Activated T-cell treated with anti-CD3 and anti-CD28 coated beads for 24 hours (primary cell): ENCODE measurements around the gene MRPL16.
"Not testable (repeated sequence)": the region's sequence is repeated elsewhere in the genome, so short reads cannot be mapped to it uniquely, and the experiment has no call there.

Source experiments
- DNase-seq: peaks from one replicate; pipeline ENCODE4 v3.0.0-alpha.2; 2020; ENCODE audit warnings: low read depth

The MRPL16 gene

DNA sequence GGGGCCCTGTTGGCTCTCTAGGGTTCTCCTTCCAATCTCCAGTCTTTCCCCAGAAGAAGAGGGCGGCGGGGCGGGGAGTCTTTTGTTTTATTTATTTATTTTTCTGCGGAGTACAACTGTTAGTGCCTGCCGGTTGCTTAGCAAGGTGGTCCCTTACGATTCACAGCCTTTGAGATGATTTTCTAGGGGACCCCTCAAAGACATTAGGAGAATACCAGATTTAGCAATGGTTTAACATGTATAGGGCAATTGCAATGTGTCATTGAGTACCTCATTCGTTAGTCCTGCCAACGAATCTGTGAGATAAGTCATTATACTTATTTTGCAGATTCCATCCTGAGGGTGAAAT is 307 bp upstream of the MRPL16 start:
- no peak for DNase-seq

DNA sequence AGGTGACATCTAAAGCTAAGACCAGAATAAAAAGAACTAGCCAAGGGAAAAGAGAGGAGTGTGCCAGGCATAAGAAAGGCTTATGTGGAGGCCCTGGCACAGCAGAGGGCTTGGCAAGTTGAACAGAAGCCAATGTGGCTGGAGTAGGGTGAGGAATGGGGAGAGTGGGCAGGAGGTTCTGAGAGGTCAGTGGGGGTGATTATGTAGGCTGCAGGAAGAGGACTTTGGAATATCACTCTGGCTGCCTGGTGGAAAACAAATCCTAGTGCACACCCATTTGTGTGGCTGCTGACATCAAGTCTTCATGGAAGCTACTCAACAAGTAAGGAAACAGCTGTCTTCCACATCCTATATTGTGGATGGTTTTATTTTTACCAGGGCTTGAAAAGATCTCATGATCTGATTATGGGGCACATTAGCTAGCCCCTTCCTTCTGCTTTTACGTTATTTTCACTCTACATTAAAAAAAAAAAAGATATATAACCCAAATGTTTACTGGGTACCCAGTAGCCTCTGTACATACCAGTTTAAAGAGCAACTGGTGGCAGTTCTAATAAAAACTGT is 3.4 kb downstream of the MRPL16 start:
- no peak for DNase-seq

- DNase-seq: no peak
Measured at GRCh38 chr11:59804061-59804460, 6.5 kb downstream of the MRPL16 start.

DNA sequence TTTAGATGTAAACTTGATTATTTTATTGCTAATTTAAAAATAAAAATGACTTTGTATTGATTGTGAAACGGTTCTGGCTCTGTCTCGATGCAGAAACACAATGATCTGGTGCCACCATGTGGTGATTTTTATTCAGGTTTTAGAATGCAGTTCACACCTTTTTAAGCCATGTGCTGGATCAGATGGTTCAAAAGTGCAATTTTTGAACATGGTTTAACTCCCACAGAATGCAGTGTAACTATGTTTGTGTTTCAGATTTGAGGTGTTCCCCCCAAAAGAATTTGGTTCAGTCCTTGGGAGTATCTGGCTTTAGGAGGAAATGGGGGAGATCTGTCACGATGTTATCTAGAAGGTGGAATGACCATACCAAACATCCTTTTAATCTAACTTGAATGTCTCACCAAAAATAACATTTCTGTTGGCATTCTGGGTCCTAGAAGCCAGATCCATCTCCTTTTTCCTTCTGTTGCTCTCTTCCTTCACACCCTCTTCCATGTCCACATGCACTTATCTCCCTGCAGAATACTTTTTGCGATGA is 7.9 kb downstream of the MRPL16 start:
- DNase-seq: peak; percentile 23

DNA sequence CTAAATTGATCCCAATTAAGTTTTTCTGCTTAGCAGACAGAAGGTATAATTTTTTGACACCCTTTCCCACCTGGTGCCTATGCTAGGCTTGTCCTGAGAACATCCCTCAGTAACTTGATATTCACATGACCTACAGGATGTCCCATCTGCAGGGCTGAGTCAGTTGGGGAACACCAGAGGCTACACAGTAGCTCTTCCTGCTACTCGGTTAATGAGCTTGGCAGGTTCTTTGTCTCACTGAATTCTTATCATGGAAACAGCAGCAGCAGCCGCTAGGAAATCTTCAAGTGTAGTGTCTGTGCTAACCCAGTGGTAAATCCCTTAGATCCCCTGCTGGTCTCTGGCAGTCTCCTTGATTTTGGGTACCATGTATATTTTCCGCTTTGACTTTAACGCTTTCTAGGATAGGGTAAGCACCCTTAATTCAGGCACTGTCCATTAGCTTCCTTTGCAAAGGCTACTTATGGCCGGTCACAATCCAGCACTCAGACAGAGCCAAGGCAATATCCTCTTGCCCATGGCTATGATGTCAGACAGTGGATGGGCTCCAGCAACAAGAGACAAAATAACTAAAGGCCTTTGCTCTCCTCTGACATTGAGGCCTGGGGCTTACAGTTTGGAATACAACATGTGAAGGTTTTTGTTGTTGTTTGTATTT is 8.5 kb downstream of the MRPL16 start:
- no peak for DNase-seq

- no peak for DNase-seq
Measured at GRCh38 chr11:59801160-59801706, 9.3 kb downstream of the MRPL16 start.

GRCh38 chr11:59800390-59801025 is 10.1 kb downstream of the MRPL16 start:
- DNase-seq: no peak

DNA sequence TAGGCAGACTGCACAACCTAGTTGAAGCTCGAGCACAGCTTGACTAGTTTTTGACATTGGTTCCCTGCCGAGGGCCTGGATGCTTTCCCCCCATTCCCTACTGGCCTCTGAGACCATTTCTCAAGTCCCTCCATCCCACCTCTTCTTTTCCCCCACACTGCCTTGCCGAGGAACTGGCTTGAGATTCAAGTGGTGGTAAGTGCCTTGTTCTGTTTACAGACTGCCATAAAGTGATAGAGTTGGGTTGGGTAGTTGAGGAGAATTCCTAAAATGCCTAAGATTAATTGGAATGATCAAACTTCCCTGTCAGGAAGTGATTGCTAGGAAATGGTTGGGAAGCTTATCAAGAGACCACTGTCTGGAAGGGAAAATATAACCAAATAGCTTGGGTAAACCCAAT is 16.2 kb downstream of the MRPL16 start:
- no peak for DNase-seq

- no peak for DNase-seq
Measured at GRCh38 chr11:59792507-59792906, 18.1 kb downstream of the MRPL16 start.

GRCh38 chr11:59791639-59792038 is 18.9 kb downstream of the MRPL16 start:
- DNase-seq: no peak

DNA sequence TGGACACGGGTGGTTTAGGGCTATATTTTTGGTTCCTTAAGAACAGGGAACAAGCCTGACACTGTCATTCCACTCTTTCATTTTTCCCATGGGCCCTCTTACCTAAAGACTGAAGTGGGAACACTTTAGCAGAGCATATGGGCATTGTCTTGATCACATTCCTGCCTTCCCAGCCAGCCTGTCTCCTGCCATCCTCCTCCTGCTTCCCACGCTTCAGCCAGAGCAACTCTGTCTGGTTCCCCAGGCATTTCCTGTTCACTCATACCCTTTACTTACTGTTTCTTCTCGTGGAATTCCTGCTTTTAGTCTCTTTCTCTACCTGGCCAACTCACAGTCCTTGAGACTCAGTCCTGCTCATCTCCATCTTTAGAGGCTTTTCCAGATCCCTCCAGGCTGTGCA is 22.8 kb downstream of the MRPL16 start:
- no peak for DNase-seq

DNA sequence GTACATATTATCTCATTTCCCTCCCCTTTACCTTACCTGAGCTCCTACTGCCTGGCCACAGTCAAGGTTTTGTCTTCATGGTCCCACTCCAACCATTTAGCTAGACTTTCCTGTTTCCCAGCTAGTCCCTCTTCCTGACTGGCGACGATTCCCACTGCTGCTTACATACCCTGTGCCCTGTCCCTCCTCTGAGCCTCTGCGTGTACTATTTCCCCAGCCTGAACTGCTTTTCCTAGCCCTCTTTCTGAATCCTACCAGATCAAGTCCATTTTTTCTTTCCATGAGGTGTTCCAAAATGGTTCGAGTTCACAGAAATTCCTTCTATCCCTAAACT is 23.4 kb downstream of the MRPL16 start:
- DNase-seq: no peak

- no peak for DNase-seq
Measured at GRCh38 chr11:59785818-59786217, 24.8 kb downstream of the MRPL16 start.

DNA sequence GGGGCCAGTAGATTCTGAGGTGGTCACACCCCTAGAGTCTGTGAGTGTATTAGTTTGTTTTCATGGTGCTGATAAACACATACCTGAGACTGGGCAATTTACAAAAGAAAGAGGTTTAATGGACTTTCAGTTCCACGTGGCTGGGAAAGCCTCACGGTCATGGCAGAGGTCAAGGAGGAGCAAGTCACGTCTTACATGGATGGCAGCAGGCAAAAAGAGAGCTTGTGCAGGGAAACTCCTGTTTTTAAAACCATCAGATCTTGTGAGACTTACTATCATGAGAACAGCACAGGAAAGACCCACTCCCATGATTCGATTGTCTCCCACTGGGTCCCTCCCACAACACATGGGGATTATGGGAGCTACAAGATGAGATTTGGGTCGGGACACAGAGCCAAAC is 26.1 kb downstream of the MRPL16 start:
- not testable (repeated sequence) for DNase-seq

GRCh38 chr11:59783632-59784090 is 26.9 kb downstream of the MRPL16 start:
- DNase-seq: no peak

DNA sequence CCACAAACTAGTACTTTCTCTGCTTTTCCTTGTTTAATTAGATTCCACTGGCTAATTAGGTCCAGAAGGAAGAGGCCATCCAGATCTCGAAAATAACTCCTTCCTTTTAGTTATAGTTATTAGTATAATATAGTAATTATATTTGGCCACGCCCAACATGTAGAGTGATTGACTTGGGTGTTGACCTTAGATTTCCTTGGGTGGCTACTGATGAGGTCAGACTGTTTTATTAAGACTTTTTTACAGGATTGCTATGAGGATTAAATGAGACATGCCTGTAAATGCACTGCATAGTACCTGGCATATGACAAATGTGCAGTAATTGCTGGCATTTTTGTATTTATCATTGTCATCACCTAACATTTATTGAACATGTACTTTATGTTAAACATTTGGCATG is 28.5 kb downstream of the MRPL16 start:
- no peak for DNase-seq

GRCh38 chr11:59779487-59779886 is 31.1 kb downstream of the MRPL16 start:
- DNase-seq: no peak

- no peak for DNase-seq
Measured at GRCh38 chr11:59778122-59778521, 32.5 kb downstream of the MRPL16 start.

DNA sequence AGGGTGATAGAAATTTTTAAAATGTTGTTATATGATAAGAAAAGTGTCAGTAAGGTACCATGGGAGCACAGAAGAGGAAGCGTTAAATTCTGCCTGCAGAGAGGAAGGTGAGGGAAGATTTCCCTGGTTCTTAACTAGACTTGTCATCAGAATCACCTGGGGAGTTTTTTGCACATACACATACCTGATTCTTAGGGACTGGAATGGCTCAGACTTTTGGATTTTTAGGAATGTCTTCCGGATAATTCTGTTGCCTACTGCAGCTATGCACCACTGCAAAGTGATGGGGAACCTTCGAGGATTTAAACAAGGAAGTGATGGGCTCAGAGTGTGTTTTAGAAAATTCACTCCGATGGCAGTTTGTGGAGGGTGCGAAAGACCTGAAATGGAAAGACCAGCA is 33.5 kb downstream of the MRPL16 start:
- DNase-seq: no peak

DNA sequence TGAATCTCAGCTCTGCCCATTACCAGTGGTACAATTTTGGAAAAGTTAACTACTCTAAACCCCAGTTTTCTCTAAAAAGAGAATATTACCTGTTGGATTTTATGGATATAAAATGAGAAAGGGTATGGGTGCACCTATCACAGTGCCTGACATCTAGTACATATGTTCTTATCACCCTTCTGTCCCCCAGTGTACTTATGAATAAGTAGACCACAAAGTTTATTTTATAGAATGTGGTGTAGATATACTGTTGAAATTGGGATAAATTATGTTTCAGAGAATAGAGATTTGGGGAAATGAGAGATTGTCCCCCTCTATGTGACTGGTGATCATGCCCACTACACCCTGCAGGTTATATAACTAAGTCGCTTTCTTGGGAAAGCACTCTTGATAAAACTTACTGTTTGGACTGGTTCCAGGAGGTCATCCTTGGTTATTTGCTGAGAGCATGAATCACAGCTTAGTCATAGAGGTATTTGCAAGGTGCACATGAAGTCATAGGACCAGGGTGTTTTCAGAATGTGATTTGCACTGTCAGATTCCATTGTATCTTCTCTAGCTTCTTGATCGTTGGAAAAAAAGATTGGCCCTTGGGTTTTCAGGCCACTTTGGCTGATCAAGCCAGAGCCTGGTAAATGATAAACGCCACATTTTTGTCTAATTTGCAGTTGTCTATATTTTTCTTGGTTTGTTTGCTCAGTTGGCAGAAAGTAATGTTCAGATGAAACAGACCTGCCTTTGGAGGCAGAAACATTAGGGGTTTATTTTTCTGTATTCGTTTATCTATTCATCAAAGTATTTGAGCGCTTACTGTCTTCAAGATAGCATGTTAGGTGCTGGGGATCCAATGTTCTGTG is 34.1 kb downstream of the MRPL16 start:
- no peak for DNase-seq

DNA sequence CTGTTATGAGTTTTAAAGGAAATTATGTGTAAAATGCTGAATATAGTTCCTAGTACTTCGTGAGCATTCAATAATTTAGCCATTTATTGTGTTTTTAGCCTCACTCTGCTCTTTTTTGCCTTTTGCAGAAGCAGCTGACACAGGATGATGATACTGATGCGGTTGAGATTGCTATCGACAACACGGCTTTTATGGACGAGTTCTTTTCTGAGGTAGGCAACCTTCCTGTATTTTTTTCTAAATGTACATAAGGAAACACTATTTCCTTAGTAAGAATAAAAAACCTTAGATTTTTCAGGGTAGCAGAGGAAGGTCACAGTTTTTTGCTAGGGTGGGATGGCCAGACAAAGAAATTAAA is 37.5 kb downstream of the MRPL16 start:
- DNase-seq: no peak

- DNase-seq: no peak
Measured at GRCh38 chr11:59771605-59772004, 39.0 kb downstream of the MRPL16 start.

DNA sequence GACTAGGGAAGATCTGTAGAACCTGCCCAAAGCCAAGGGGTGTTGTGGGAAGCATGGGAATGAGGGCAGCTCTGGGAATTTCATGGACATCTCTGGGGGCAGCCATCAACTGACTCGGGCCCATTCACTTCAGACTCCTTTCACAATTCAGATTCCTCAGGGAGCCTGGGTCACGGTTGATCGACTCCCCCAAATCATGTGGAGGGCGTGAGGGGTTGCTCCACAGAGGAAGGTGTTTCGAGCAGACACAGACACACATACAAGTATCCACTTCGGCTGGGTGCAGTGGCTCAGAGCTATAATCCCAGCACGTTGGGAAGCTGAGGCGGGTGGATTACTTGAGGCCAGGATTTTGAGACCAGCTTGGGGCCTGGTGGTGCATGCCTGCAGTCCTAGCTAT is 39.7 kb downstream of the MRPL16 start:
- no peak for DNase-seq
